Fibroblast of skin of right biceps (primary cell): ENCODE measurements around the gene CACNA1E.

ENCODE experiments used
- DNase-seq: peaks from one replicate; pipeline ENCODE4 v3.0.0-alpha.2; 2013

CACNA1E gene

GRCh38 chr1:181777812-181778211 is 294.5 kb downstream of the CACNA1E start:
- no peak for DNase-seq

- DNase-seq, result no peak
Measured at GRCh38 chr1:181778640-181779260, 295.4 kb downstream of the CACNA1E start.

GRCh38 chr1:181779343-181779742 is 296.0 kb downstream of the CACNA1E start:
- DNase-seq, result no peak

GRCh38 chr1:181783208-181783607 is 299.9 kb downstream of the CACNA1E start:
- DNase-seq, result no peak

GRCh38 chr1:181784039-181784683 is 300.8 kb downstream of the CACNA1E start:
- DNase-seq, result no peak

- DNase-seq, result no peak
Measured at GRCh38 chr1:181789395-181789794, 306.1 kb downstream of the CACNA1E start.

GRCh38 chr1:181791721-181792120 is 308.4 kb downstream of the CACNA1E start:
- no peak for DNase-seq

- DNase-seq, result no peak
Measured at GRCh38 chr1:181793831-181794230, 310.5 kb downstream of the CACNA1E start.

GRCh38 chr1:181794332-181794731 is 311.0 kb downstream of the CACNA1E start:
- DNase-seq, result no peak

- no peak for DNase-seq
Measured at GRCh38 chr1:181798191-181798926, 315.0 kb downstream of the CACNA1E start.

GRCh38 chr1:181801617-181802016 is 318.3 kb downstream of the CACNA1E start:
- DNase-seq, result no peak

GRCh38 chr1:181802466-181802865 is 319.1 kb downstream of the CACNA1E start:
- no peak for DNase-seq

GRCh38 chr1:181803421-181803820 is 320.1 kb downstream of the CACNA1E start:
- DNase-seq, result no peak

- DNase-seq, result no peak
Measured at GRCh38 chr1:181804989-181805388, 321.7 kb downstream of the CACNA1E start.

GRCh38 chr1:181806746-181807145 is 323.4 kb downstream of the CACNA1E start:
- no peak for DNase-seq

- no peak for DNase-seq
Measured at GRCh38 chr1:181807251-181807650, 323.9 kb downstream of the CACNA1E start.

GRCh38 chr1:181809991-181810545 is 326.8 kb downstream of the CACNA1E start:
- no peak for DNase-seq

- no peak for DNase-seq
Measured at GRCh38 chr1:181812208-181812607, 328.9 kb downstream of the CACNA1E start.

GRCh38 chr1:181813266-181813665 is 329.9 kb downstream of the CACNA1E start:
- DNase-seq, result no peak

- no peak for DNase-seq
Measured at GRCh38 chr1:181816608-181817007, 333.3 kb downstream of the CACNA1E start.

GRCh38 chr1:181817091-181817490 is 333.8 kb downstream of the CACNA1E start:
- no peak for DNase-seq

- no peak for DNase-seq
Measured at GRCh38 chr1:181818459-181818858, 335.1 kb downstream of the CACNA1E start.

GRCh38 chr1:181818943-181819342 is 335.6 kb downstream of the CACNA1E start:
- no peak for DNase-seq

GRCh38 chr1:181821701-181822100 is 338.4 kb downstream of the CACNA1E start:
- DNase-seq, result no peak
